DND-41 (cell line): ENCODE measurements around the gene SLC23A2.

Experiments
- ATAC-seq: fragments of 200-7000 bp; cut with Tn5 transposase; 3 replicates; pipeline ENCODE4 v1.9.1; 2021; ENCODE audit warnings: low read depth; ENCODE audit not compliant: insufficient read depth
- DNase-seq: peaks from one replicate; pipeline ENCODE4 v3.0.0-alpha.2; 2020
- H2AFZ ChIP-seq: 2 replicates; pipeline ENCODE4 v1.6.0; 2012; ENCODE audit warnings: low read depth, low read length
- H3K27ac ChIP-seq: 2 replicates; pipeline ENCODE4 v1.5.1; 2012; ENCODE audit warnings: low read length, inconsistent platforms
- H3K27me3 ChIP-seq: fragments of 200-600 bp; sonication (generic); 2 replicates; pipeline ENCODE4 v1.6.0; 2012; ENCODE audit warnings: low read length, mild to moderate bottlenecking, inconsistent platforms; ENCODE audit not compliant: insufficient read depth, poor library complexity
- H3K36me3 ChIP-seq: 2 replicates; pipeline ENCODE4 v1.5.1; 2012; ENCODE audit warnings: low read length, inconsistent platforms; ENCODE audit not compliant: insufficient read depth
- H3K4me1 ChIP-seq: 2 replicates; pipeline ENCODE4 v1.5.1; 2012; ENCODE audit warnings: mild to moderate bottlenecking, low read length; ENCODE audit not compliant: insufficient read depth
- H3K4me2 ChIP-seq: 2 replicates; pipeline ENCODE4 v1.6.0; 2012; ENCODE audit warnings: mild to moderate bottlenecking, moderate library complexity, low read length, inconsistent platforms; ENCODE audit not compliant: insufficient read depth
- H3K4me3 ChIP-seq, 2 experiments: fragments of 200-600 bp in 1 of 2; shearing (Covaris generic) in 1 of 2; 2 replicates each; pipeline ENCODE4 v1.5.1; 2012 to 2016; ENCODE audit warnings: inconsistent platforms in 2 of 2, low read length in 2 of 2, mild to moderate bottlenecking in 2 of 2, low read depth in 1 of 2, moderate library complexity in 1 of 2
- H3K79me2 ChIP-seq: 2 replicates; pipeline ENCODE4 v1.6.0; 2012; ENCODE audit warnings: low read length, inconsistent platforms; ENCODE audit not compliant: insufficient read depth
- H3K9ac ChIP-seq: 2 replicates; pipeline ENCODE4 v1.6.0; 2012; ENCODE audit warnings: low read depth, mild to moderate bottlenecking, inconsistent platforms, low read length, moderate library complexity
- H3K9me3 ChIP-seq: 2 replicates; pipeline ENCODE4 v1.5.1; 2012; ENCODE audit warnings: low read length, moderate library complexity, mild to moderate bottlenecking, inconsistent platforms; ENCODE audit not compliant: insufficient read depth, severe bottlenecking
- H4K20me1 ChIP-seq: 2 replicates; pipeline ENCODE4 v1.6.0; 2012; ENCODE audit warnings: low read length; ENCODE audit not compliant: insufficient read depth
- CTCF ChIP-seq: IDR thresholded peaks from 2 replicates; pipeline ENCODE4 v1.5.1; 2012; ENCODE audit warnings: borderline replicate concordance, low read length, moderate library complexity, mild to moderate bottlenecking; ENCODE audit not compliant: poor library complexity, severe bottlenecking; ENCODE audit errors: extremely low read depth
- EZH2 ChIP-seq: IDR thresholded peaks from 3 replicates; pipeline ENCODE4 v1.6.1; 2012; ENCODE audit warnings: borderline replicate concordance, low read depth, mild to moderate bottlenecking, moderate library complexity, low read length, inconsistent platforms; ENCODE audit not compliant: severe bottlenecking

The SLC23A2 gene

GRCh38 chr20:4870906-4871305 lies 130.4 kb downstream of the SLC23A2 start:
- no peak overlapping the region for H3K27ac ChIP-seq
- DNase-seq (no peak), ATAC-seq (no peak)
- H3K27me3 ChIP-seq = no peaks in the 10 kb centered on the region
- H4K20me1 ChIP-seq = peaks cover 6% of the 10 kb centered on the region; the same call in 1 of the 2 replicates
- H3K4me2 ChIP-seq = no peak overlapping the region
- peaks cover 79% of the 10 kb centered on the region for H3K36me3 ChIP-seq
- no peak for TF ChIP-seq CTCF
- no peak for TF ChIP-seq EZH2
- no peak overlapping the region for H3K9ac ChIP-seq
- no peak overlapping the region for H3K4me3 ChIP-seq
- H3K4me1 ChIP-seq = no peaks in the 10 kb centered on the region
- no peak overlapping the region for H2AFZ ChIP-seq
- H3K79me2 ChIP-seq = no peaks in the 10 kb centered on the region
- no peaks in the 10 kb centered on the region for H3K9me3 ChIP-seq

- Histone ChIP-seq H3K4me2 (no peak overlapping the region), H4K20me1 (0 out of 2 replicates have a peak, but pooled peaks cover 3% of the 10 kb centered on the region), H3K9me3 (no peaks in the 10 kb centered on the region), H3K27ac (no peak overlapping the region), H3K79me2 (no peaks in the 10 kb centered on the region), H3K4me1 (no peaks in the 10 kb centered on the region), H3K4me3 (no peak overlapping the region), H2AFZ (no peak overlapping the region), H3K9ac (no peak overlapping the region), H3K36me3 (peaks cover 73% of the 10 kb centered on the region), H3K27me3 (no peaks in the 10 kb centered on the region)
- no peak for DNase-seq
- TF ChIP-seq EZH2 = no peak
- TF ChIP-seq CTCF = no peak
- no peak for ATAC-seq
Measured at GRCh38 chr20:4869290-4870193, 131.8 kb downstream of the SLC23A2 start.

- no peak overlapping the region for H3K4me2 ChIP-seq
- TF ChIP-seq EZH2 = no peak
- H3K27ac ChIP-seq = no peak overlapping the region
- 0 out of 3 replicates have a peak, but pooled peaks have one; percentile 33 for ATAC-seq
- peaks cover 73% of the 10 kb centered on the region for H3K36me3 ChIP-seq
- H3K4me3 ChIP-seq = no peak overlapping the region
- H3K9me3 ChIP-seq = no peaks in the 10 kb centered on the region
- H3K79me2 ChIP-seq = no peaks in the 10 kb centered on the region
- H2AFZ ChIP-seq = no peak overlapping the region
- H4K20me1 ChIP-seq = 0 out of 2 replicates have a peak, but pooled peaks cover 3% of the 10 kb centered on the region
- no peaks in the 10 kb centered on the region for H3K4me1 ChIP-seq
- H3K27me3 ChIP-seq = no peaks in the 10 kb centered on the region
- DNase-seq = no peak
- H3K9ac ChIP-seq = no peak overlapping the region
Measured at GRCh38 chr20:4867051-4867450, 134.3 kb downstream of the SLC23A2 start.

- no peak for ATAC-seq
Measured at GRCh38 chr20:4866429-4866828, 134.9 kb downstream of the SLC23A2 start.

More at GRCh38 chr20:4866429-4866828, 134.9 kb downstream of the SLC23A2 start:
- H3K4me3 ChIP-seq = no peak overlapping the region
- no peak overlapping the region for H2AFZ ChIP-seq
- H3K4me1 ChIP-seq = no peaks in the 10 kb centered on the region
- H3K9me3 ChIP-seq = no peaks in the 10 kb centered on the region
- no peak overlapping the region for H3K4me2 ChIP-seq
- no peak overlapping the region for H3K27ac ChIP-seq
- no peaks in the 10 kb centered on the region for H3K27me3 ChIP-seq
- no peak overlapping the region for H3K9ac ChIP-seq
- H3K79me2 ChIP-seq = no peaks in the 10 kb centered on the region
- 0 out of 2 replicates have a peak, but pooled peaks cover 3% of the 10 kb centered on the region for H4K20me1 ChIP-seq
- no peak for DNase-seq
- TF ChIP-seq EZH2 (no peak), CTCF (no peak)
- peaks cover 75% of the 10 kb centered on the region for H3K36me3 ChIP-seq
